ENCODE measurements around the gene GPR18.

GRCh38 chr13:99264051-99264450 is 5.9 kb upstream of the GPR18 start:
- TF ChIP-seq, protein P1, sequence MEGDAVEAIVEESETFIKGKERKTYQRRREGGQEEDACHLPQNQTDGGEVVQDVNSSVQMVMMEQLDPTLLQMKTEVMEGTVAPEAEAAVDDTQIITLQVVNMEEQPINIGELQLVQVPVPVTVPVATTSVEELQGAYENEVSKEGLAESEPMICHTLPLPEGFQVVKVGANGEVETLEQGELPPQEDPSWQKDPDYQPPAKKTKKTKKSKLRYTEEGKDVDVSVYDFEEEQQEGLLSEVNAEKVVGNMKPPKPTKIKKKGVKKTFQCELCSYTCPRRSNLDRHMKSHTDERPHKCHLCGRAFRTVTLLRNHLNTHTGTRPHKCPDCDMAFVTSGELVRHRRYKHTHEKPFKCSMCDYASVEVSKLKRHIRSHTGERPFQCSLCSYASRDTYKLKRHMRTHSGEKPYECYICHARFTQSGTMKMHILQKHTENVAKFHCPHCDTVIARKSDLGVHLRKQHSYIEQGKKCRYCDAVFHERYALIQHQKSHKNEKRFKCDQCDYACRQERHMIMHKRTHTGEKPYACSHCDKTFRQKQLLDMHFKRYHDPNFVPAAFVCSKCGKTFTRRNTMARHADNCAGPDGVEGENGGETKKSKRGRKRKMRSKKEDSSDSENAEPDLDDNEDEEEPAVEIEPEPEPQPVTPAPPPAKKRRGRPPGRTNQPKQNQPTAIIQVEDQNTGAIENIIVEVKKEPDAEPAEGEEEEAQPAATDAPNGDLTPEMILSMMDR (IDR thresholded peaks at IDR 0.05): no peak
- no peak for TF ChIP-seq POLR2A (IDR thresholded peaks at IDR 0.05)

Data from stomach (tissue), 4 donors.